Trophoblast cell (in vitro differentiated cells and primary cell): Measurements from ENCODE around the gene CERS6.

Experiments used
- DNase-seq, 2 donors: peaks; one replicate each; pipeline ENCODE4 v3.0.0-alpha.2; 2016
- H2AFZ ChIP-seq: 2 replicates; pipeline ENCODE4 v1.6.1; 2013; ENCODE audit warnings: low read length, moderate library complexity, mild to moderate bottlenecking; ENCODE audit not compliant: insufficient read depth, poor library complexity
- H2AK5ac ChIP-seq: 2 replicates; pipeline ENCODE4 v1.6.1; 2013; ENCODE audit warnings: mild to moderate bottlenecking, low read length
- H2BK120ac ChIP-seq: 2 replicates; pipeline ENCODE4 v1.6.1; 2013; ENCODE audit warnings: low read length, mild to moderate bottlenecking, moderate library complexity; ENCODE audit not compliant: insufficient read depth, poor library complexity
- H2BK12ac ChIP-seq: 2 replicates; pipeline ENCODE4 v1.6.1; 2013; ENCODE audit warnings: mild to moderate bottlenecking, low read length, moderate library complexity
- H2BK5ac ChIP-seq: 2 replicates; pipeline ENCODE4 v1.6.1; 2013; ENCODE audit warnings: low read length, low read depth, moderate library complexity, mild to moderate bottlenecking; ENCODE audit not compliant: poor library complexity
- H3K14ac ChIP-seq: 2 replicates; pipeline ENCODE4 v1.6.1; 2013; ENCODE audit warnings: mild to moderate bottlenecking, low read length
- H3K18ac ChIP-seq: 2 replicates; pipeline ENCODE4 v1.6.1; 2013; ENCODE audit warnings: mild to moderate bottlenecking, low read length
- H3K23ac ChIP-seq: 2 replicates; pipeline ENCODE4 v1.6.1; 2013; ENCODE audit warnings: low read length
- H3K27ac ChIP-seq: 2 replicates; pipeline ENCODE4 v1.5.1; 2013; ENCODE audit warnings: low read depth, mild to moderate bottlenecking, inconsistent platforms, low read length, moderate library complexity
- H3K27me3 ChIP-seq: 2 replicates; pipeline ENCODE4 v1.6.1; 2013; ENCODE audit warnings: inconsistent platforms, mild to moderate bottlenecking, low read length, moderate library complexity; ENCODE audit not compliant: insufficient read depth
- H3K36me3 ChIP-seq, 2 experiments: 1 replicate in 1 of 2; 2 replicates in 1 of 2; pipeline ENCODE4 v1.6.1; 2013; ENCODE audit warnings: low read length in 2 of 2, mild to moderate bottlenecking in 2 of 2, moderate library complexity in 1 of 2; ENCODE audit not compliant: insufficient read depth in 2 of 2, control insufficient read depth in 1 of 2
- H3K4ac ChIP-seq: 2 replicates; pipeline ENCODE4 v1.6.1; 2013; ENCODE audit warnings: low read depth, mild to moderate bottlenecking, low read length, moderate library complexity
- H3K4me1 ChIP-seq, 2 experiments: 1 replicate in 1 of 2; 2 replicates in 1 of 2; pipeline ENCODE4 v1.6.1; 2013; ENCODE audit warnings: low read length in 2 of 2, mild to moderate bottlenecking in 2 of 2, moderate library complexity in 1 of 2; ENCODE audit not compliant: insufficient read depth in 2 of 2, control insufficient read depth in 1 of 2
- H3K4me2 ChIP-seq: 2 replicates; pipeline ENCODE4 v1.6.1; 2013; ENCODE audit warnings: inconsistent platforms, mild to moderate bottlenecking, low read length, moderate library complexity
- H3K4me3 ChIP-seq: 2 replicates; pipeline ENCODE4 v1.5.1; 2013; ENCODE audit warnings: mild to moderate bottlenecking, low read depth, low read length, inconsistent platforms
- H3K79me1 ChIP-seq: one replicate; pipeline ENCODE4 v1.6.1; 2013; ENCODE audit warnings: low read length
- H3K79me2 ChIP-seq: 2 replicates; pipeline ENCODE4 v1.6.1; 2013; ENCODE audit warnings: low read length, mild to moderate bottlenecking; ENCODE audit not compliant: control insufficient read depth, insufficient read depth, poor library complexity
- H3K9ac ChIP-seq: 2 replicates; pipeline ENCODE4 v1.6.1; 2013; ENCODE audit warnings: mild to moderate bottlenecking, low read length
- H3K9me3 ChIP-seq: 2 replicates; pipeline ENCODE4 v1.6.1; 2013; ENCODE audit warnings: low read depth, mild to moderate bottlenecking, control low read depth, inconsistent platforms, low read length; ENCODE audit not compliant: insufficient read depth
- H4K12ac ChIP-seq: 2 replicates; pipeline ENCODE4 v1.6.1; 2013; ENCODE audit warnings: low read depth, mild to moderate bottlenecking, low read length, moderate library complexity
- H4K8ac ChIP-seq: 2 replicates; pipeline ENCODE4 v1.6.1; 2013; ENCODE audit warnings: low read depth, mild to moderate bottlenecking, low read length, moderate library complexity
- H4K91ac ChIP-seq: one replicate; pipeline ENCODE4 v1.6.1; 2013; ENCODE audit warnings: low read depth, mild to moderate bottlenecking, low read length, moderate library complexity
- WGBS: extraction: QIAGEN DNeasy Blood & Tissue Kit; methylation state at CpG from one replicate; pipeline ENCODE4 v1.1.7; 2013; ENCODE audit warnings: missing lambda C conversion rate; ENCODE audit not compliant: insufficient read length, insufficient coverage; ENCODE audit errors: extremely low coverage; 5-methylcytosine and 5-hydroxymethylcytosine counted together

CERS6 gene

GRCh38 chr2:168796583-168797285, 340.7 kb downstream of the CERS6 start:
- H3K9ac ChIP-seq = no peak overlapping the region
- H3K79me1 ChIP-seq = no peaks in the 10 kb centered on the region
- no peak overlapping the region for H3K14ac ChIP-seq
- H3K27me3 ChIP-seq = no peaks in the 10 kb centered on the region
- no peak overlapping the region for H4K91ac ChIP-seq
- no peak overlapping the region for H2AK5ac ChIP-seq
- no peaks in the 10 kb centered on the region for H3K9me3 ChIP-seq
- H3K4me3 ChIP-seq = no peak overlapping the region
- no peak overlapping the region for H3K23ac ChIP-seq
- H4K12ac ChIP-seq = no peak overlapping the region
- no peak overlapping the region for H3K4me2 ChIP-seq
- no peak overlapping the region for H3K4ac ChIP-seq
- no peaks in the 10 kb centered on the region for H3K36me3 ChIP-seq
- H3K79me2 ChIP-seq = no peaks in the 10 kb centered on the region
- no peak overlapping the region for H2BK5ac ChIP-seq
- H2AFZ ChIP-seq = no peak overlapping the region
- no peak overlapping the region for H2BK120ac ChIP-seq
- no peak overlapping the region for H3K27ac ChIP-seq
- peaks cover 2 to 3% of the 10 kb centered on the region in 2 experiments for H3K4me1 ChIP-seq
- WGBS = no CpG with 5 or more reads among the region's 8 CpGs
- H2BK12ac ChIP-seq = no peak overlapping the region
- DNase-seq = no peak
- H3K18ac ChIP-seq = no peak overlapping the region
- H4K8ac ChIP-seq = no peak overlapping the region

- Histone ChIP-seq H2BK120ac (no peak overlapping the region), H2BK5ac (no peak overlapping the region)
Measured at GRCh38 chr2:168797286-168797655, 341.2 kb downstream of the CERS6 start.

GRCh38 chr2:168798076-168798887, 342.2 kb downstream of the CERS6 start:
- H3K23ac ChIP-seq = no peak overlapping the region
- no CpG with 5 or more reads among the region's 13 CpGs for WGBS
- no peak overlapping the region for H3K9ac ChIP-seq
- no peak overlapping the region for H2AK5ac ChIP-seq
- no peak for DNase-seq
- no peaks in the 10 kb centered on the region for H3K27me3 ChIP-seq
- no peak overlapping the region for H3K14ac ChIP-seq
- H3K4ac ChIP-seq = no peak overlapping the region
- H3K4me1 ChIP-seq = peaks cover 9 to 11% of the 10 kb centered on the region in 2 experiments
- no peaks in the 10 kb centered on the region for H3K79me2 ChIP-seq
- H3K4me2 ChIP-seq = no peak overlapping the region
- no peak overlapping the region for H2AFZ ChIP-seq
- no peak overlapping the region for H2BK5ac ChIP-seq
- H4K12ac ChIP-seq = no peak overlapping the region
- H2BK120ac ChIP-seq = no peak overlapping the region
- H3K27ac ChIP-seq = no peak overlapping the region
- no peak overlapping the region for H3K18ac ChIP-seq
- H4K8ac ChIP-seq = no peak overlapping the region
- H3K79me1 ChIP-seq = no peaks in the 10 kb centered on the region
- H2BK12ac ChIP-seq = no peak overlapping the region
- H4K91ac ChIP-seq = no peak overlapping the region
- H3K4me3 ChIP-seq = no peak overlapping the region
- H3K36me3 ChIP-seq = no peaks in the 10 kb centered on the region
- H3K9me3 ChIP-seq = no peaks in the 10 kb centered on the region

More at GRCh38 chr2:168797286-168797655, 341.2 kb downstream of the CERS6 start:
- no peaks in the 10 kb centered on the region for H3K79me2 ChIP-seq
- H3K27me3 ChIP-seq = no peaks in the 10 kb centered on the region
- no peak overlapping the region for H3K4ac ChIP-seq
- H3K14ac ChIP-seq = no peak overlapping the region
- no peak overlapping the region for H4K91ac ChIP-seq
- no peak overlapping the region for H3K27ac ChIP-seq
- H3K36me3 ChIP-seq = no peaks in the 10 kb centered on the region
- no peak overlapping the region for H3K18ac ChIP-seq
- H2AK5ac ChIP-seq = no peak overlapping the region
- H3K23ac ChIP-seq = no peak overlapping the region
- DNase-seq = no peak
- no peak overlapping the region for H3K4me3 ChIP-seq
- H3K4me2 ChIP-seq = no peak overlapping the region
- no peak overlapping the region for H2AFZ ChIP-seq
- H3K4me1 ChIP-seq = peaks cover 4 to 5% of the 10 kb centered on the region in 2 experiments
- no peaks in the 10 kb centered on the region for H3K9me3 ChIP-seq
- no peaks in the 10 kb centered on the region for H3K79me1 ChIP-seq
- H2BK12ac ChIP-seq = no peak overlapping the region
- H3K9ac ChIP-seq = no peak overlapping the region
- no peak overlapping the region for H4K8ac ChIP-seq
- H4K12ac ChIP-seq = no peak overlapping the region

GRCh38 chr2:168798888-168799410, 342.9 kb downstream of the CERS6 start:
- H3K23ac ChIP-seq = no peak overlapping the region
- no peak overlapping the region for H2BK120ac ChIP-seq
- no peak overlapping the region for H3K4me3 ChIP-seq
- no peak overlapping the region for H3K4me2 ChIP-seq
- H2BK5ac ChIP-seq = no peak overlapping the region
- no peaks in the 10 kb centered on the region for H3K9me3 ChIP-seq
- DNase-seq = no peak
- H3K4ac ChIP-seq = no peak overlapping the region
- H3K18ac ChIP-seq = no peak overlapping the region
- H4K8ac ChIP-seq = no peak overlapping the region
- peaks cover 9 to 13% of the 10 kb centered on the region in 2 experiments for H3K4me1 ChIP-seq
- H2AK5ac ChIP-seq = no peak overlapping the region
- H3K36me3 ChIP-seq = no peaks in the 10 kb centered on the region
- no peak overlapping the region for H3K9ac ChIP-seq
- H3K79me2 ChIP-seq = no peaks in the 10 kb centered on the region
- no peaks in the 10 kb centered on the region for H3K27me3 ChIP-seq
- no peak overlapping the region for H2AFZ ChIP-seq
- H3K27ac ChIP-seq = no peak overlapping the region
- no peak overlapping the region for H4K91ac ChIP-seq
- H4K12ac ChIP-seq = no peak overlapping the region
- no peak overlapping the region for H3K14ac ChIP-seq
- H2BK12ac ChIP-seq = no peak overlapping the region
- H3K79me1 ChIP-seq = no peaks in the 10 kb centered on the region
- no CpG with 5 or more reads among the region's 1 CpG for WGBS
